ENCODE data around the gene ZSCAN20. TPM values are rescaled to one million over a fixed set of nuclear protein-coding genes. Genes with fewer than 3 reads are reported as not detected.
"Not testable (repeated sequence)": the region's sequence is repeated elsewhere in the genome, so short reads cannot be mapped to it uniquely, and the experiment has no call there.

Gene ZSCAN20
- total RNA-seq, 1 donor from 2014 or later, result 2.6 TPM

DNA sequence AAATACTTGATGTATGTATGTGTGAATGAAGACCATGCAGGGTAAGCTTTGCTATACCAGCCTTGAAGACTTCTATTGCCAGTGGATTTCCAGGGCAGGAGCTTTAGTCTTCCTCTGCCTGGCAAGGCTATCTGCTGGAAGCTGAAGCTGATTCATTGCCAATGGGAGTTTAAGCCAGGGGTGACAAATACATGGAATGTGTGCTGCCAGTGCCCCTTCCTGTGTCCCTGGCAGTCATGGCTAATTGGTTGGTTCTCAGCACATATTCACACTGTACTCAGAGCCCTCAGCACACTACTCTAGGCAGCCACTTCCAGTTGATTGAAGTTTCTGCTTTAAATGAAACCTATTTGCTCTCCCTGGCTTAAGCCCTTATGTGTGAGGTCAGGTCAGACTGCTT is 1.5 kb downstream of the ZSCAN20 start:
- intact Hi-C loops (cut with micrococcal nuclease), result loop anchor here (10.0 kb wide), 1 partner anchor 599 kb away; the partner anchor contains the start of gene FNDC5

DNA sequence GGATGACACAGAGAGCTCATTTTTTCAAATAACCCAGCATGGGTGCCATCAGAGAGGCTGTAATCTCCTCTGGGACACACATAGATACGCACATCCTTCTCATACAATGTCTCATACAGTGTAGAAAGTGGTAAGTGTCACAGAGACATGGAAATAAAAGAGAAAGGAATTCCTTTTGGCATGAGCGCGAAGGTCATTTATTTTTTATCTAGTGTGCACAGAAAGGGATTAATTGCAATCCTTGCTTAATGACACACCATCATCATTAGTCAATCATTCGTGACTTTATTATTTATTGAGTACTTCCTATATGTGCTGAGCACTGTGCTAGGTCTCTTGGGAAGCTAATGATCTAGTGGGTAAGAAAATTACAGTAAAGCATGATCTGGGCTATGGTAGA is 5.0 kb downstream of the ZSCAN20 start:
- intact Hi-C loops (cut with micrococcal nuclease), result loop anchor here (10.0 kb wide), 1 partner anchor 603 kb away; the partner anchor contains the start of gene FNDC5

DNA sequence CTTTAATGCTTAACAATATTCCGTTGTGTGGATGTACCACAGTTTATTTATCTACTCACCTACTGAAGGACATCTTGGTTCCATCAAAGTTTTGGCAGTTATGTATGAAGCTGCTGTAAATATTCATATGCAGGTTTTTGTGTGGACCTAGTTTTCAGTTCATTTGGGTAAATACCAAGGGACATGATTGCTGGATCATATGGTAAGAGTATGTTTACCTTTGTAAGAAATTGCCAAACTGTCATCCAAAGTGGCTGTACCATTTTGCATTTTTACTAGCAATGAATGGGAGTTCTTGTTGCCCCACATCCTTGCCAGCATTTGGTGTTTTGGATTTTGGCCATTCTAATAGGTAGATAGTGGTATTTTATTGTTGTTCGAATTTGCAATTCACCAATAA is 10.0 kb downstream of the ZSCAN20 start:
- intact Hi-C loops (cut with micrococcal nuclease), result no loop called here

DNA sequence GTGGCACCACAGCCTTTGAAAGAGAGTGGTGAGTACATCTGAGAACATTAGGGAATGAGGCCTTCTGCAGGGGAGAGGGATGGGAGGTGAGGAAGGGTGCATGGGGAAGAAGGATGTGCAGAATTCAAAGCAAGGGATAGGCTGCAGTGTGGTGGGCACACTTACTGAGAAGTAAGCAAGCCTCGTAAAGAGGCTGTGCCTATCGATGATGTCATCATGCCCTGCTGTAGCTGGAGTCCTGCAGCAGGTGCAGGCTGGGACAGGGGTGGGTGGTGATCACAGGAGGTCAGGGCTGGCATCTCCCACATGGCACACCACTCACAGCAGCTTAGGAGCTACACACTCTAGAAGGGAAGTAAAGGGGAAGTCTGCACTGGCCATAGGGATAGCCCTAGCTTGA is 16.2 kb downstream of the ZSCAN20 start:
- intact Hi-C loops (cut with micrococcal nuclease), result no loop called here

- intact Hi-C loops (cut with micrococcal nuclease), result no loop called here
Measured at GRCh38 chr1:33494929-33495328, 22.5 kb downstream of the ZSCAN20 start.

DNA sequence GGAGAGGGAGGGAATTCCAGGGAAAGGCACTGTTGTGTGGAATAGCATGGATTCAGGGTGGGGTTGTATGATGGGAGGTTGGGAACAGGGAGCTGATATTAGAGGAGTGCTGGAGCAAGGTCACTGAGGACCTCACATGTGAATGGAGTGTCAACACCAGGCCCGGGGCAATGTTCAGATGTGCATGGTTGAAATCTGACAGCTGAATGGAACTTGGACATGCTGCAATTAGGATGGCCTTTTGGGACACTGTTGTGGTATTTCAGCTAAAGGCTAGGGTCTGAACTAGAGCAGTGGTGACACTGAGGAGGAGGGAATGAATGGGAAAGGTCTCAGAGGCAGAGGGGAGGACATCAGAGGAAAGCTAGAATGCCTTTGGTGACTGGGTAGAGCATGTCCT is 25.0 kb downstream of the ZSCAN20 start:
- intact Hi-C loops (cut with micrococcal nuclease), result no loop called here

DNA sequence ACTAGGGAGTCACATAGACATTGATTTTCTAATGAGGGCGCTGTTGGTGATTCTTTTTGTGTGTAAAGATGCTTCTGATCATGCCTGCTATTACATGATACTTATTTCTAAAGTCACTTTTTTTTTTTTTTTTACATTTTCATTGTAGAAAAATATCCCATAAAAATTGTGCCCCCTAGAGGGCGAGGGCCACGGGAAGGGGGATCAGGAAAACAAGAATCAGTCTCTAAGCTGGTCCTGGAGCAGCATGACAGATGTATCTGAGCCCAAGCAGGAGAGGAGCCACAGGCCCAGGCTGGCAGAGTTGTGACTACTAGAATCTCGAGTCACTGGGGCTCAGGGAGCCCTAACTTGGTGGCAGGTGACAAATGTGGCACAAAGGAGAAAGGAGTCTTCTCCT is 28.1 kb downstream of the ZSCAN20 start:
- intact Hi-C loops (cut with micrococcal nuclease), result no loop called here

- intact Hi-C loops (cut with micrococcal nuclease), result no loop called here
Measured at GRCh38 chr1:33501309-33501708, 28.9 kb downstream of the ZSCAN20 start.

DNA sequence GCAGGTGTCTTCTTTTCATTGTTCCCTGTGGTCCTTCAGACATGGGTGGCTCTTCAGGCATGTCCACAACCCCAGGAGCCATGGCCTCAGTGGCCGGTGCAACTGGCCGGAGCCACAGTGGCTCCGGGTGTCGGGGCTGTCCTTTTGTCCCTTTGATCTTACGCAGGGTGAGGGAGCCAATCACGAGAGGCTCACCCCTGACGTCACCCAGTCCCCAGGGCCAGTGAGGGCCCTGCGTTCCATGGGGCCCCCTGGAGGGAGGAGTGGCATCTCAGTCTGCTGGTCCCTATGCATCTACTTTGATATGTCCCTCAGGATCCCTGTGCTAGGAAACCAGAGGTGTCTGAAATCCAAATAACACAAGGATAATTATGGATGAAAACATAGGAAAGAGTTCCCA is 29.3 kb downstream of the ZSCAN20 start:
- intact Hi-C loops (cut with micrococcal nuclease), result no loop called here

- intact Hi-C loops (cut with micrococcal nuclease), result no loop called here
Measured at GRCh38 chr1:33502726-33503125, 30.3 kb downstream of the ZSCAN20 start.

GRCh38 chr1:33503506-33503905 is 31.1 kb downstream of the ZSCAN20 start:
- intact Hi-C loops (cut with micrococcal nuclease), result no loop called here

DNA sequence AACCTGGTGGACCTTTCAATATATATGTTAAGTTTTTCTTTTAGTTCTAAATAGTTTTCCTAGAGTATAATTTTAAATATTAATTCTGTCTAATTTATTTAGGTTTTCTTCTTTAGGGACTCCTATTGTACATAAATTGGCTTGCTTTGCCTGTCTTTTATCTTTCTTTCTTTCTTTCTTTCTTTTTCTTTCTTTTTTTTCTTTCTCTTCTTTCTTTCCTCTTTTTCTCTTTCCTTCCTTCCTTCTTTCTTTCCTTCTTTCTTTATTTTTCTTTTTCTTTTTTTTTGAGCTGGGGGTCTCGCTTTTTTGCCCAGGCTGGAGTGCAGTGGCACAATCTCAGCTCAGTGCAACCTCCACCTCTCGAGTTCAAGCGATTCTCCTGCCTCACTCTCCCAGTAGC is 35.2 kb downstream of the ZSCAN20 start:
- intact Hi-C loops (cut with micrococcal nuclease), result no loop called here

DNA sequence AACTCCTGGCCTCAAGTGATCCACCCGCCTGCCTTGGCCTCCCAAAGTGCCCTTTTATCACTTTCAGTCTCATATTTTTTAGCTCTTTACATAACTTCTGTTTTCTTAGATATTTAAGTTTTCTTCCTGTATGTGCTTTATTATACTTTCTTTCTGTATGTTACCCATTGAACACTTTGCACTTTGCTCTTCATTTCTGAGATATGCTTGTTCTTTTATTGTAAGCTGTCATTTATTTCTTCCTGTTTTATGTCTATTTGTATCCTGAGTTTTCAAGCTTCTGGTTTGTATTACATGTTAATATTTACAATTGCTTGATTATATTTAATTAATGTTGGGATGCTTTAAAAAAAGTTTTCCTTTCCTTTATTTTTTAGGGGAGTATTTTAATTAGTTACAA is 35.7 kb downstream of the ZSCAN20 start:
- intact Hi-C loops (cut with micrococcal nuclease), result no loop called here

- intact Hi-C loops (cut with micrococcal nuclease), result not testable (repeated sequence)
Measured at GRCh38 chr1:33509276-33509675, 36.8 kb downstream of the ZSCAN20 start.

DNA sequence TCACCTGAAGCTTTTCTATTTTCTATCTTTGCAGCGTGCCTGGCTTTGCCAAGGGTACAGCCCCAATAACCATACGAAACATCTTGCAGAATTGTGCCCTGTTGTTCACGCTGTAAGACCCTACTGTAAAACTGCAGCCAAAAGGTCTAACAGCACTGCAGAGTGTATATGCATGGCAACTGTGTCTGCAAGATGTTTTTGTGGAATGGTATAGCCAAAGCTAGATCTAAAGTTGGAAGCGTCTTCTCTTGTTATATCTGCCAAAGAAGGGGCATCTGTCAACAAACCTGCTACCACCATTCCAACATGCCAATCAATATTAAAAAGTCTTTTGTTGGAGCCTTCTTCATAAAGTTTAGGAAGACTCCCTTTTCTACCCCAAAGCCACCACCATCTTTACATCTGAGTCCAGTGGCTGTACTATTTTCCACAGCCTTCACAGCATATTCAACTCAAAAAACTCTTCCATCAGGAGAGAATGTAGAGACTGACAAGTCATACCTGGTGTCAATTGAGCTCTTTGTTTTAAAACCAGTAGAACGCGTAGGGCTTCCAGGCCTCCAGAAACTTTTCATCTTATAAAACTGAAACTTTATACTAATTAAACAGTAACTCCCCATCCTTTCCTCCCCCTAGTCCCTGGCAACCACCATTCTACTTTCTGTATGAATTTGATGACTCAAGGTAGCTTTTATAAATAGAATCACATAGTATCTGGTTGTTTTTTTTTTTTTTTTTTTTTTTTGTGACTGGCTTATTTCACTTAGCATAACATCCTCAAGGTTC is 40.0 kb downstream of the ZSCAN20 start:
- intact Hi-C loops (cut with micrococcal nuclease), result no loop called here

DNA sequence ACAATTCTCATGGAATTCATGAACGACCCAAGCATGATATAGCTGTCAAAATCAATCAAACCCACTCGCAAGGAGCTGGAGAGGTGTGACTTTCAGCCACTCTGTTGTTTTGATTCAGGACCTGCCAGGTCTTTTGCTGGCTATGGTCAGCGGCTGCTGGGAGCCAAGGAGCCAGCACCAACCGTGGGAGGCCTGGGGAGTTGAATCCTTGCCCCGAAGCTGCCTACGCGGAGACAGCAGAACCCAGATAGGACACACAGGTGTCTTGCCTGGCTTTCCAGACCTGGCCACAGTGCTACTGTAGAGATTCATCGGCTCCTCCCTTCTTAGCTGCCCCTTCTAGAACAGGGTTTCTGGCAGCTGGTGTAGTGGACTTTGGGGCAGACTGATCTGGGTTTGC is 42.7 kb downstream of the ZSCAN20 start:
- intact Hi-C loops (cut with micrococcal nuclease), result no loop called here

DNA sequence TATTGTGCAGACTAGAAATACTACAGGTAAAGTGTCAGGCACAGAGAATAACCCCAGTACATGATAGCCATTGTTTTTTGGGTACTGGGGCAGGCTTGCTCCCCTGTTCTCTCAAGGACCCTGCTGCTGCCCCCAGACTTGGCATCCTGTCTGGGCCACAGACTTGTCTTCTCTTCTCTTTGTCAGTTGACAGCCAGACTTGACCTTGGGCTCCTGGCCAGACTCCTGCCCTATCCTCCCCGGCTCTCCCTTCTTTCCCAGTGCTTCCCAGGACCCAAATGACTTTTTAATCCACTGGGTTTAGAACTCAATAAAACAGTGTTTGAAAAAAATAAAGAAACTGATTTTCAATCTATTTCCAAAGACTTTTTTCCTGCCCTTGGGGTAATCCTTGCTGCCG is 43.2 kb downstream of the ZSCAN20 start:
- intact Hi-C loops (cut with micrococcal nuclease), result no loop called here

DNA sequence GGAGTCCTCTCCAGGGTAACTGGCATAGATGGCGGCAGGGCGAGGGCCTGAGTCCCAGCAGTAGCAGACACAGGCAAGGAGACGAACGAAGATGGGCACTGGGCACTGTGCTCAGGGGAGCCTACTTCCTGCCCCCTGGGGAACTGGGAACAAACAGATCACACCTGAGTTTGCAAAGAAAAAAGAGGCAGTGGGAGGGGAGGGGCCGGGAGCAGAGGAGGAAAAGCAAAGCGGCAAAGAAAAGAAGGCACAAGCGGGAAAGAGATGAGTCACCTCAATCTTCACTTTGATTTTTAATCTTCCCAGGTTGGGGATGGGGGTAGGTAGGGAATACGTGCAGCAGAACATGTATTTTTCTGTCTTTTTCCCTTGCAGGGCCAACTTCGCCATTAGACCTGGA is 44.0 kb downstream of the ZSCAN20 start:
- intact Hi-C loops (cut with micrococcal nuclease), result no loop called here

DNA sequence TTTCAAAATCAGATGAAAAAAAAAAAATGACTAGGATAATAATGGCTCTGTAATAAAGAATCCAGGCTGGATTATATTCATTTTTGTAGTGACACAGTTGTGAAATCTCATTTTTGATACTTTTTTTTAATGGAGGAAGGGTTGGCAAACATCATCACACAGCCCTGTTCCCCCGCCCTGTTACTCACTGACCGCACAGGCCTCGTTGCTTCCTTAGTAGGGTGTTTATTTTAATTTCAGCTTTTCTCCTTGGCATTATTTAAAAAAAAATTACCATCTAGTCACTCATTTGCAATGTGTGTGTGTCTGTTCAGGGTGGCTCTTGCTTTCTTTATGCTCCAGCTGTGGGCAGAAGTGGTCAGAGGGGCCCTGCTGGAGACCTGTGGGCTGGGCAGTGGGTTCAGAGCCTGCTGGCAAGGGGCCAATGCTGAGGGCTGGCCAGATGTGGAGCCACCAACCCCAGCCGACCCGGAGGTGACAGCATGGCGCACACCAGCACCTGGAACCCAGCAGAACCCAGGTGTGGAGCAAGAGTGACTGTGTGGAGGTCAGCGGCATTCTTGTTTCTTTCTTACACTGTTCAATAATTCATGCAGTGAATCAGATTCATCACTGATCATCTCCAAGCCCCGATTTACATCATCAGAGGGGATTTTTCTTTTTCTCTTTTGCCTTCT is 44.6 kb downstream of the ZSCAN20 start:
- intact Hi-C loops (cut with micrococcal nuclease), result no loop called here

GRCh38 chr1:33517596-33518250 is 45.3 kb downstream of the ZSCAN20 start:
- intact Hi-C loops (cut with micrococcal nuclease), result no loop called here

DNA sequence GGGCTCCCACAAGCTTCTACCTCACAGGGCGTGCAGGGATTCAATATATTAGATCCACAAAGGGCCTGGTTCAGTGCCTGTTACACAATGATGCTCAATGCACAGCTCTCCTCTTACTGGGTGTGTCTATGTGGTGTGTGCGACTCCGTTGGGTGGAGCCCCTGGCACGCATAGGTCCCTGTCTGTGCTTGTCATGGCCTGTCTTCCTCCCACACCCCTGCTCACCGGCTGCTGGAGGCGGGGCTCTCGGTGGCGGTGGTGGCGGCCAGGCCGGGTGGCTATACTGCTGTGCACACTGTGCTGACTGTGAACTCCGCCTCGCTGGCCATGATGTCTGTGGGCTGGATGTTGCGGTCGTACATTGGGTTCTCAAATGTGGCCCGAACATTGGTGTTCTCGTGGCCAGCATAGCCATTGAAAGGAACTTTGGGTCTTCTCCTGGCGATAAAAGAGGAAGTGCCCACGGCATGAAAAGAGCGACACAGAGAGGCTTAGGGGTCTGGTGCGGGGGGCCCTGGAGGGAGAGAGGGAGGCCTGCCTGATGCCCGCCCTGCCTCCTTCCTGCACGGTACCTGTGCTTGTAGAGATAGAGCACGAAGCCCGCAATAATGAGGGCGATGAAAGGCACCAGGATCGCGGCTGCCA is 46.9 kb downstream of the ZSCAN20 start:
- intact Hi-C loops (cut with micrococcal nuclease), result no loop called here

DNA sequence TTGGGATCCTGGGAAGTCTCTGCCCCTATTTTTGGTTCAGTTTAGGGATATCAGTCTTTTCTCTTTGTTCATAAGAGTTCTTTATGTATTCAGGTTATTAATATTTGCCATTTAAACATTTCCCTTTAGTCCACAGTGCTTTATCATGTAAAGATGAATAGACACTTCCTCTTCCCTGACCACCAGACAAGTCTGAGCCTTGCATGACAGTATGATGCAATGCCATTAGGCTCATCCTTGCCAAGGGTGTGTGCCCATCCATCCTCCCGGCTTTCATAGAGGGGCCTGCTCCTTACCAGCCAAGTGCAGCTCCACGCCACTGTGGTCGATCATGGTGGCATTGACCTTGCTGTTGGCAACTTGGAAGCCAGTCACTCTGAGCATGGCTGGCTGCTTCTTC is 52.1 kb downstream of the ZSCAN20 start:
- intact Hi-C loops (cut with micrococcal nuclease), result no loop called here
